HG03565 (cell line): Measurements from ENCODE around the gene CFL2.
A peak's percentile ranks its signal among the peaks of the same experiment; 100 is the strongest.
"Not testable (repeated sequence)": the region's sequence is repeated elsewhere in the genome, so short reads cannot be mapped to it uniquely, and the experiment has no call there.

Experiments
- ATAC-seq: cut with Tn5 transposase; IDR thresholded peaks from one replicate; pipeline ENCODE4 v1.9.1; 2021; ENCODE audit warnings: mild to moderate bottlenecking, moderate library complexity; ENCODE audit not compliant: unreplicated experiment

Gene CFL2

DNA sequence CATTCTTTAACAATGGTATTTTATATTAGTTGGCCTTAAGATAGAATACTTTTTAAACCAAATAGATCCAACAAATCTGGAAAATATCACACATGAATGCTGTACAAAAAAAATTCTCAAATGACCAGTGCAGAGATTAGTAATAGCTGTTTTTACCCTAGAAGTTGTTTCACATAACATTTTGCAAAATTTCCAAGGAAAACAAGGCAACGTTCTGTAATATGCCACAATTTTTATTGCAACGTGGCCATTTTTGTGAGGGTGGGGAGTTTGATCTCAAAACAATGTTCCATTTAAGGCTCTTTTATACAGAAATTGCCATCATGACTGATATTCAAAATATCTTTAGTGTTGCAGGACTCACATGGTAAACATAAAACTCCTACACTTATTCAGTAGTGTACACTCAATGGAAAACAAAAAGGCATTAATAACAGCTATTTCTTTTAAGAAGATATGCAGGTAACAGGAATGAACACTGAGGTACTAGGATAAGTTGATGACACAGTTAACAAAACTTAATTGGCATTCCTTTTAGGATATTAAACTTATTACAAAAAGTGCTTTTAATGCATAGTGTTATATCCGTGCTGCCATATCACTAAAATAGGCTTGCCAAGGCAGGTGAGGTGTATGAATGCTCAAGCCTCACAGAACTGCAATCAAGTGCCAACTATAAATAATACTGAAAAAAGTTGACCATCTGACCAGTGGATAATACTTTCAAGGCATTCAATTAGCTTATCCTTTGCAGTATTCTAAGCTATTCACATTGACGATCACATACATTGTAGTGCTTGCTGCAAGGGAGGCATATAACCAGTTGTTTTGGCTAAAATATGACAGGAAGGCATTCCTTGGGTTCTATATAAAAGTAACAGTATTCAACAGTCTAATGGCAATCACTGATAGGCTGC lies 2.3 kb downstream of the CFL2 start:
- no peak for ATAC-seq

DNA sequence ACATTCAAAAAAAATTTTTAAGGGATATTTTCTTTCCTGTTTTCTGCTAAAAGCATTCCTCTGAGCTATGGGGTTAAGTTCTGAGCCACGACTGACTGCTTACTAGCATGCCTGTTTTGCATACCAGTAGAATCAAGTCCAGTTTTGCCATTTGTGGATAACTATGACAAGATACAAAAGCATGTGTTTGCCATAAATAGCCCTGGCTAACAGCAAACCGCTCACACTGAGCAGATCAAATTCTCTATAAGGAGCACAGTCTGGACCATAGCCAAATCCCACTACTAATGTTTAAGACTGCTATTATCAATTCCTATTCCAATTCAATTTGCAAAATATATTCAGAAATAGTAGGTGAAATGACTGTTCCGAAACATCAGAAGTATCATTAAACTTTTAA lies 3.2 kb downstream of the CFL2 start:
- ATAC-seq, result peak; percentile 61

DNA sequence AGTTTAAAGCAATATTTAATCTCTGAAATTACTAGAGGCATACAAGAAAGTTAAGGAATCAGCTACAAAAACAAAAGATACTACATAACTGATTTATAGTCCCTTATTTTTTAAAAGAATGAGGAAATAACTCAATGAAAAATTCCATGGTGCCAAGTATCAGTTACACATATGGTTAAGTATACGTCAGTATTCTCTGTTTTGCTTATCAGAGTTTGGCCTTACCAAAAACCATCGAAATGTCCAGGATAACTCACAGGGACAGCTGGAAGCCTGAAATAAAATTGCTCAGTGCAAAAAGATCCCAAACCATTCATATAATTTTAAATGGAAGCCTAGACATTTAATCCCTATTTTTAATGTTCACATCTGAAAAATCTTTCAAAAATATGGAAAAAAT lies 3.6 kb downstream of the CFL2 start:
- no peak for ATAC-seq

DNA sequence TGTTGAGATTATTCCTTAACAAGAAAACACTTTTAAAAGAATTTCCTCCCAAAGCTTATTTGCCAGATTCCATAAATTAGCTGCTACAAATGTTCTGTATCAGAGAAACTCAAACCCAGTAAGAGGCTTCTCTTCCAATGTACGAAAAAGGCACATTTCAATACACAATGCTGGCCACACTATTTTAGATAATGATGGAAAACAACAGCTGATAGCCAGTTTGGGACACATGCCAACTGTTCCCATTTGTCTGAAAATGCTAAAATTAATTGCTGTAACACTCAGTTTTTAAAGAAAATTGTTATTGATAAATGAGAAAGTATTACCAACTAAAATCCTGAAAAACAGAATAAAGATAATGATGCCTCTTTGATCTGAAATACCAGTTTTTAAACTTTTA lies 4.4 kb downstream of the CFL2 start:
- no peak for ATAC-seq

DNA sequence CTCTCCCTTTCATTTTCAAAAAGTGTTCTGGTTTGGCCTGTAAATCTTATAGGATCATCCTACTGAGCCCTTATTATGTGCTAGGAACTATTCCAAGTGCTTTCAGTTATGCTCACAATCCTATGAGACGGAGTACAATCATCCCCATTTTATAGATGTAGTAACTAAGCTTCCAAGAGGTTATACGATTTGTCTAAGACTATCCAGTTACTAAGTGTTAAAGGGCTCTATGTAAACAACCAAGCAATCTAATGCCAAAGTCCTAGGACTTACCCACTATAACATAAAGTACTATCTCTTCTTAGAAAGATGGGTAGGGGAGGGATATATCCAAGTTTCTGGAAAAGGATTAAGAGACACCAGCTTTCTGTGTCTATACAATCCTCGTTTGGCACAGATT lies 6.7 kb downstream of the CFL2 start:
- no peak for ATAC-seq

DNA sequence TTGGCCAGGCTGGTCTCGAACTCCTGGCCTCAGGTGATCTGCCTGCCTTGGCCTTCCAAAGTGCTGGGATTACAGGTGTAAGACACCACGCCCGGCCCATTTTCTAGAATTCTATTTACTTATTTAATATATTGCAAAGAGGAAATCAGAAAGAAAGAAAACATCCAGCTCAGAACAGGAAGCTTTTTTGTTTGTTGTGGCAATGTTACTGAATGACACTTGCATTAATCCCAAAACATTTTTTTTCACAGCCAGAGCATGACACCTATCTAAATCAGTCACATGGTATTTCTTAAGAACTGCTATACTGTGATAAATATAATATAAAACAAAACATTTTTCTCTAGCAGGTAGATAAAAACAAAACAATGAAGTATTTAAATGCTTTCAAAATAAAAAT lies 12.6 kb downstream of the CFL2 start:
- no peak for ATAC-seq

DNA sequence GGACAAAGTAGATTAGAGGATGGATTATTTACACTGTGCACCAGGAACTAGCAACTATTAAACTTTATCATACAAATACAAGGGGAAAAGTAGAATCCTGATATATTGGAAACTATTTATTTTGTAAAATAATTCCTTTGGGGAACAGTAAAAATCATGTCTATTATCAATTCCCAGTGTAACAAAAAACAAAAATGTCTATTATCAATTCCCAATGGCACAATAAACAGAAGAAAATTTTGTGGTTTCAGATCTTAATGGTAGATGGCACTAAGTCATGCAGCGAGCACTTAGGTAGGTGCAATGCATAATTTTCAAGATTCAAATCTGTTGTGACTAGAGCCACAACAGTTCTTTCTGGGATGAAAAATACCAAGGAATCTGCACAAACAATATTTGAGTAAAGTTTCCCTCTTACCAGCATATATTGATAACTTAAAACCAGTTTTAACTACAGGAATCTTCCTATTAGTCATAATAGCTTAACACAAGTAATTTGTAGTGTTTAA lies 13.7 kb downstream of the CFL2 start:
- ATAC-seq, result no peak

DNA sequence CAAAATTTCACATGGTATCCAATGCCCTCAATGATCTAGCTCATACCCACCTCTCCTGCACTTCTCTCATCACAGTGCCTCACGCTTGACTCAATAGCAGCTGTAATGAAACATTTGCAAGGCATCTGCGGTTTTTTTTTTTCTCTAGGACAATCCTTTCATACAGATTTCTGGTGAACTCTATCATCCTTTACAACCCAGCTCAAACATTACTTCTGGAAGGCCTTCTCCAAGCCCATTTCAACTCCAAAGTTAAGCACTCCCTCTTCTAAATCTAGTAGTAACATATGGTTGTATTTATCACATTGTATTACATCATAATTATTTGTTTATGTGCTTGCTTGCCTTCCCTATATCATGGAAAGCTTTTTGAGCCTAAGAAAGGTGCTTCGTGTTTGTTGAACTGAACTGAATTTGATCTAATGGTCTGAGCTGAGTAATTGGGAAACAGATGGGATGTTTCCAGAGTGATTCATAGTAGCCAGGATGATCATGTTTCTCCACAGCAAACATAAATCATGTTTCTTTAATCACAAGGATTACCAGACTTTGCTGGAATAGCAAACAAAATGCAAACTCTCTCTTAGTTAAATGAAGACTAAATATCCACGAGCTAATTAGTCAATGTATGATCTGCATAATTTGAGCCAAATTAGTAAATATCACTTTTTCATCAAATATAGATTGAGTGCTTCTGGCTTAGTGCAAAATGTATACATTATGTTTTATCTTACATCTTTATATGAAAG lies 14.3 kb downstream of the CFL2 start:
- ATAC-seq, result no peak

DNA sequence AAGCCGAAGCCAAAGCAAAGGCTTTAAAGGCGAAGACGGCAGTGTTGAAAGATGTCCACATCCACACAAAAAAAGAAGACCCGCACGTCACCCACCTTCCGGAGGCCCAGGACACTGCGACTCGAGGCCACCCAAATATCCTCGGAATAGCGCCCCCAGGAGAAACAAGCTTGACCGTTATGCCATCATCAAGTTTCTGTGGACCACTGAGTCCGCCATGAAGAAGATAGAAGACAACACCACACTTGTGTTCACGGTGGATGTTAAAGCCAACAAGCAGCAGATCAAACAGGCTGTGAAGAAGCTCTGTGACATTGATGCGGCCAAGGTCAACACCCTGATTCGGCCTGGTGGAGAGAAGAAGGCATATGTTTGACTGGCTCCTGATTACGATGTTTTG lies 20.2 kb downstream of the CFL2 start:
- ATAC-seq, result not testable (repeated sequence)

DNA sequence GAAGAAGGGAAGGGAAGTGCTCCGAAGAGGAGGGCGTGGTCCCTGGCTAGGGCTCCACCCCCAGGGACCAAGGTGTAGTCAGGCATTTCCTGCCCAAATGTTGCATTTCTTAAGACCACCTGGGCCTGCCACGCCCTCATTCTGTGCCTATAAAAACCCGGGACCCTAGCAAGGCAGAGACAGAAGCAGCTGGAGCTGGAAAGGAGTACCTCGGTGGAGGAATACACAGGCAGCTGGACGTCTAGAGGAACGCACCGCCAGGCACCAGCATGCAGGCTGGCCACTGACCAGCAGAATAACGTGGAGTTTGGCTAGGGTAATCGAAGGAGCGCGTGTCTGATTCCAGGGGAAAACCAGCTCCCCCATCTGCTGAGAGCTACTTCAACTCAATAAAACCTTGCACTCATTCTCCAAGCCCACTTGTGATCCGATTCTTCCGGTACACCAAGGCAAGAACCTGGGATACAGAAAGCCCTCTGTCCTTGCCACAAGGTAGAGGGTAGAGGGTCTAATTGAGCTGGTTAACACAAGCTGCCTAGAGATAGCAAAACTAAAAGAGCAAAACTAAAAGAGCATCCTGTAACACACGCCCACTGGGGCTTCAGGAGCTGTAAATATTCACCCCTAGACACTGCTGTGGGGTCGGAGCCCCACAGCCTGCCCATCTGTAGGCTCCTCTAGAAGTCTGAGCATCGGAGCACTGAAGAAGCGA lies 21.0 kb downstream of the CFL2 start:
- ATAC-seq, result no peak

DNA sequence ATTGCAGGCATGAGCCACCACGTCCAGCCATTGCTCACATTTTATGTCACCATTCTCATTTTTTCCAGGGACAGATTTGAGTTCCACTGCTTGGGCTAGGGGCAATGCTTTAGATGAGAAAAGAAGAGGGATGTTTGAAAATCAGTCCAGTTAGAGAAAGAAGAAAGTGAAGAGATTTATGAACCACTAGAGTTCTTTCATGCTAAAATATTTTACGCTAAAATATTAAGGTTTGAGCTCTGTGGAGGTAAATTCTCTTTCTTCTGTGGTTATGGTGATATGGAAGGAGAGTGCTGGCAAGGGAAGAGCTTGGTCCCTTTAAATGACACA lies 21.5 kb downstream of the CFL2 start:
- no peak for ATAC-seq

DNA sequence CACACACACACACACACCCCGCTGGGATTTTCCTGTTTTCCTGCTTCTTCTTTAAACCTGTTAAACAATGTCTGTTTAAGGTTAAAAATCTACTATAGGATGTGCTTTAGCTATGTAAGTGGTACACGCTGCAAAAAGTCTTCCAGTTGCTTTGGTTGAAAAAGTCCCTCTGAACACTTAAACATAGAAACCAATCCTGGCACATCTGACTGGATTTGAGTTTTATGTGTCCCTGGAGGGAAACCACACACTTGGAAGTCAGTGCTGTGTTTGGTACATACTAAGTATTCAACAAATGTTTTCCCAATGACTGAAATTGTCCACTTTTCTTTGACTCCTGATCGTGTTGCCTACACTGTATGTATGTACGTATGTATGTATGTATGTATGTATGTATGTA lies 22.0 kb downstream of the CFL2 start:
- no peak for ATAC-seq

DNA sequence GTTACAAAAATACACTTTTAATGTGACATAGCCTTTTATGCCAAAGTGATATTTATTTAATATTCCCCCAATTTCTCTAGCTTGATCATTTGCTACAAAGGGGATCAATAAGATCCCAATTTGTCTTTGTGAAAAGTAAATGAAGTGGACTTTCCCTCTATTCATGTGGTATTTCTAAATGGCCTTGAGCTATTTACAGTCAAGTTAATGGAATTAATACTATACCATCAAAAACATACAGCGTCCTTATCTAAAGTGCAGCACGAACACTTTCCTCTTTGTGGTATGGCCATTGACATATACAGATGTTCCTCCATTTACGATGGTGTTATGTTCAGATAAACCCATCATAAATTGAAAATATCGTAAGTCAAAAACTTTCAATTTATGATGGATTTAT lies 23.2 kb downstream of the CFL2 start:
- ATAC-seq, result no peak

DNA sequence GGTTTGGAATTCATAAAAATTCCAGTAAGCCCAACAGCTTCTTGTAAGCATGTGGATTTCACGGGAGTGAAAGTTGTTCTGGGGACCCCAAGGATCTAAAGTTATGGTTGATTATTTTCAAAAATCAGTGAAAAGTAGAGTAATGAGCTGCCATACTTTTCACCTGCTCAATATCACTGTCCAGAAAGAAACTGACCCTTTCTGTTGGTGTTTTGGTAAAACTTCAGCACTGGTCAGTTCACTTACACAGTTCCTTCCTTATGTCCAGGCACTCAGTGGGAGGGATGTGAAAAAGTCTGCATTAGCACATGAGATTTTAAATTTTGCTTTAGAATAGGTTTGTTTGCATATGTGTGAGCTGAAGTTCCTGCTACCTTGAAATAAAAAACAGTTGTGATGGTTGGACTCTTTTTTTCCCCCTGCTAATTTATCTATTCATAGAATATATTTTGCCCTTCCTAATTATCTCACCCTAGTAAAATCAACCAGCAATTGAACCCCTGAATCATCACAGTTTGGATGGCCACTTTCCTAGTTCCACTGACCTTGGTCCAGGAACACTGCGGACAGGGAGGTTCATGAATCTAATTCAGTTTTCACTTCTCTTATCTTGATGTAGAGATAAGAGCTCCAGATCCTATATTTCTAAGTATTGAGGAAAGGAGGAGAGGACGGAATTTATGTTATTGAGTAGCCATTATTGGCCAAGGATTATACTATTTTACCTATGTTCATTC lies 25.8 kb downstream of the CFL2 start:
- no peak for ATAC-seq

DNA sequence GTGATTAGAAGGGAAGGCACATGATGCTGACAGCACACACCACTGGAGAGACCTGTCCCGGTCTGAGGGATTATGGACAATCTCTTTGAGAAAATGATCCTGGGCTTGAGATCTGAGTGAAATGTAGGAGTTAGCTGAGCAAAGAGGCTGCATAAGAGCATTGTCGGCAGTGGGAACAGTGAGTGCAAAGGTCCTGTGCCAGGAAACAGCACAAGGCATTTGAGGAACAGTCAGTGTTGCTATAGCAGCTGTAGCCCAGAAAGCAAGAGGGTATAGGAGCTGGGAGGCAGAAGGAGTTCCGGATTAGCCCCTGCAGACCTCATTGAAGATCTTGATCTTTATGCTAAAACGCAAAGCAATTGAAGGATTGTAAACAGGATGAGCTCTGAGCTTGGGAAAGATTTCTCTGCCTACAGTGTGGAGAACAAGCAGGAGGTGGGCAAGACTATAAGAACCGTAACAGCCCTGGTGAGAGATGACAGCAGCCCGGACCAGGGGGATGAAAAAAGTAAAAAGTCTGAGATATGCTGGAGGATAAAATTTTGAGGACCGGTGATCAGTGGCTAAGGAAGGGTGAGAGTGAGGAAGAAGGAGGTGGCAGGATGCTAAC lies 28.5 kb downstream of the CFL2 start:
- no peak for ATAC-seq

DNA sequence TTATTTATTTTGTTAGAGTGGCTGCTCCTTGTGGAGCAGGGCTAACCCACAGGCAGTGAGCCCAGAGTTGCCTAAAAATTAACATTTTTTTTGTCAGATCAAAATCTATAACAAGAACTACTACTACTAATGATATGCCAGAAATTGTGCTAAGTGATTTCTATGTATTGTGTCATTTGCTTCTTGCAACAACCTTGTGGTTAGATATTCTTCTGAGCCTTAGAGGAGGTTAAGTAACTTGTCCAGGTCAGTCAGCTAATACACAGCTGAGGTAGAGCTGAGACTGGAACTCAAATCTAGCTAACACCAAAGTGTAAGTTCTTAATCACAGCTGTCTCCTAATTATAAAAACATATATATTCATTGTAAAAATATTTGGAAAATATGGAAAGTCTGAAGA lies 29.8 kb downstream of the CFL2 start:
- no peak for ATAC-seq

DNA sequence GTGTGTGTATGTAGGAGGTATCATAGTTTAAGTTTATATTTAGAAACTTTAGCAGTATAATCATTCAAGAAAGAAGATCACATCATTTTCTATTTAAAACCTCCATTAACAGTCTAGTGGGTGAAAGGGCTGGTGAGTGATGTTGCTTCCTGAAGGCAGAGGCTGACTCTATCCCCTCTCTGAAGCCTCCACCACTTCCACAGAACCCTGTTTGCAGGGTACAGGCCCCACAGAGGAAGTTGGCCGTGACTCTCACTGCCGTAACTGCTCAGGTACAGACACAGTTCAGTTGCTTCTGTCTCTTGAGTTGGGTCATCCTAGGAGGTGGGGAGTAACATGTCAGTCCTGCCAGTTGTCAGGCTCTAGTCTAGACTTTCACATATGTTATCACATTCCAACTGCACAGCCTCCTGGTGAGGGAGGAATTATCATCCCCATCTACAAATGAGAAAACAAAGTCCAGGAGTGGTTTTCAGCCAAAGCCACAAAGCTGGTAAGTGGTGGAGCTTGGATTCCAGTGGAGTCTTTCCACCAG lies 31.5 kb downstream of the CFL2 start:
- ATAC-seq, result peak; percentile 74

DNA sequence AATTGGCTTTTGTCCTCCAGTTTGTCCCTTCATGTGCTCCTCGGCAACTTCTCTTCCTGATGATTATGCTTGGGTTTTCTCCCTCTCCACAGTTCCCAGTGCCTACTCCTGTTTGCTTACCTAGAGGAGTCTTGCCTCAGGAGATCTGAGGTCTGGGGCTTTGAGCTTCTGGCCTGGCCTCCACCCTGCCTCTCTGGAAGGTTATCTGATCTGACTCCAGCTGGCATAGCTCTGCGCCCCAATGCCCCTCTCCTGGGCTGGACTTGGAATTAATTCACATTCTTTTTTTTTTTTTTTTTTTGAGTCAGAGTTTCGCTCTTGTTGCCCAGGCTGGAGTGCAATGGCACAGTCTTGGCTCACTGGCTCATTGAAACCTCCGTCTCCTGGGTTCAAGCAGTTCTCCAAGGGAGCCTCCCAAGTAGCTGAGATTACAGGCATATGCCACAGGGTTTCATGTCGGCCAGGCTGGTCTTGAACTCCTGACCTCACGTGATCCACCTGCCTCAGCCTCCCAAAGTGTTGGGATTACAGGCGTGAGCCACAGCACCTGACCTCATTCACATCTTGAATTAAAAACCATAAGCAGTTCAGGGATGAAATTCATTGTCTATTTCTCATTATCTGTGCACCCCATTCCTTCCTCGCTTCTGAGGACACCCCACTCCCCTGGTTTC lies 33.5 kb downstream of the CFL2 start:
- ATAC-seq, result no peak

DNA sequence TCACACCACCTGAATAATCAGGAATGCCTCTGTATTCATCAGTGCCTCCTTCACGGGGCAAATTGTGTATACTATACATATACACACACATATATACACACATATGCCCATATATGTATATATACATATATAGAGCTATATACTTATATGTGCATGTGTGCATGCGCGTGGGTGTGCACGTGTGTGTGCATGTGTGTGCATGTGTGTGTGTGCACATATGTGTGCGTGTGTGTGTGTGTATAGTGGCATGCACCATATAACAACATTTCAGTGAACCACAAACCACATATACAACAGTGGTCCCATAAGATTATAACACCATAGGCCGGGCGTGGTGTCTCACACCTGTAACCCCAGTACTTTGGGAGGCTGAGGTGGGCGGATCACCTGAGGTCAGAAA lies 35.7 kb downstream of the CFL2 start:
- no peak for ATAC-seq

DNA sequence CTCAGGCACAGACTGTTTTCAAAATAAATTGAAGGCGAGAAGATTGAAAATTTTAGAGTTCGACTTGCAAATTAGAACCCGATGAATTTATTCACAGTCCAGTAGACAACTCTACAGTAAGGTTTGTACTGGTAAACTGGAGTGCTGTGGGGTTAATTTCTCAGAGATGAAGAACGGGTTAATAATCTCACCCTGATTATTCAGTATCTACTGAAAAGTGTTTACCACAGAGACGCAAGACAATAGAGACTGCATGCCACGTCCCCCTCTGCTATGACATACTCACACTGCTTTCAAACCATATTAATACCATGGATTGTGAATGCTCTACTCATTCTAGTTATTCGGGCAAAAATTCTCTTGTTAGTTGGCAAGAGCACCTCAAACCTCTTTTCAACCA lies 36.1 kb downstream of the CFL2 start:
- no peak for ATAC-seq
